ENCODE measurements around the gene EHBP1L1. TPM values are rescaled to one million over a fixed set of nuclear protein-coding genes. Genes with fewer than 3 reads are reported as not detected.

EHBP1L1 gene
- total RNA-seq (46.5 and 53.5 TPM in 2 replicates), polyA plus RNA-seq (12.4 and 12.8 TPM in 2 replicates), polyA minus RNA-seq (ENCODE audit: low replicate concordance) (23.5 and 35.6 TPM in 2 replicates)
- polyA plus RNA-seq (2012): 33.0 and 39.0 TPM in 2 replicates

GRCh38 chr11:65575568-65576231 is at the start of gene EHBP1L1:
TSS of gene EHBP1L1 (plus strand) at chr11:65576053. CDS start at chr11:65576303, 250 bp downstream.
- TF ChIP-seq EZH2 (IDR thresholded peaks at IDR 0.05; ENCODE audit: low read length, missing control alignments): no peak
- TF ChIP-seq CTCF (conservative IDR thresholded peaks at IDR 0.05 in 1 of 2, IDR thresholded peaks at IDR 0.05 in 1 of 2; ENCODE audit: low read depth in 1 of 2, low read length in 2 of 2): no peak
- Histone ChIP-seq H3K4me2 (ENCODE audit: extremely low read depth, insufficient read depth, low read length) (peak within 1 kb of the TSS; percentile 99), H3K27ac (ENCODE audit: insufficient read depth, low read length) (peak within 1 kb of the TSS; percentile 80), H3K27me3 (ENCODE audit: control insufficient read depth, insufficient read depth, low read length) (no peaks in the 10 kb centered on the region), H3K4me3 (replicated peaks in 1 of 4; ENCODE audit: control extremely low read depth in 1 of 4, insufficient read depth in 1 of 4, low read depth in 3 of 4, low read length in 4 of 4) (peak within 1 kb of the TSS; percentile 55 to 79 (median 60)), H3K4me1 (ENCODE audit: control insufficient read depth, extremely low read depth, insufficient read depth, low read length) (peaks cover 46% of the 10 kb centered on the region), H3K36me3 (ENCODE audit: control insufficient read depth, insufficient read depth, low read length) (peaks cover 14% of the 10 kb centered on the region), H3K9ac (ENCODE audit: insufficient read depth, low read length) (peak within 1 kb of the TSS; percentile 71), H3K9me3 (ENCODE audit: control insufficient read depth, insufficient read depth, low read depth, low read length) (no peaks in the 10 kb centered on the region), H3K79me2 (ENCODE audit: control insufficient read depth, insufficient read depth, low read length) (peaks cover 33% of the 10 kb centered on the region), H4K20me1 (ENCODE audit: control insufficient read depth, extremely low read depth, insufficient read depth, low read length) (no peaks in the 10 kb centered on the region), H2AFZ (ENCODE audit: low read length) (no peak within 1 kb of the TSS)
- peak; percentile 38 to 72 for DNase-seq (ENCODE audit: low read depth in 2 of 2)

- peaks cover 8% of the 10 kb centered on the region for H3K4me1 ChIP-seq (ENCODE audit: control insufficient read depth, extremely low read depth, insufficient read depth, low read length)
- no peak overlapping the region for H3K27ac ChIP-seq (ENCODE audit: insufficient read depth, low read length)
- H3K27me3 ChIP-seq (ENCODE audit: control insufficient read depth, insufficient read depth, low read length): no peaks in the 10 kb centered on the region
- H3K4me2 ChIP-seq (ENCODE audit: extremely low read depth, insufficient read depth, low read length): no peak overlapping the region
- peaks cover 25% of the 10 kb centered on the region for H3K79me2 ChIP-seq (ENCODE audit: control insufficient read depth, insufficient read depth, low read length)
- H3K4me3 ChIP-seq (replicated peaks in 1 of 4; ENCODE audit: control extremely low read depth in 1 of 4, insufficient read depth in 1 of 4, low read depth in 3 of 4, low read length in 4 of 4): peak overlapping the region in 1 of 4 experiments; percentile 91
- no peaks in the 10 kb centered on the region for H4K20me1 ChIP-seq (ENCODE audit: control insufficient read depth, extremely low read depth, insufficient read depth, low read length)
- H2AFZ ChIP-seq (ENCODE audit: low read length): no peak overlapping the region
- H3K9me3 ChIP-seq (ENCODE audit: control insufficient read depth, insufficient read depth, low read depth, low read length): no peaks in the 10 kb centered on the region
- H3K36me3 ChIP-seq (ENCODE audit: control insufficient read depth, insufficient read depth, low read length): peaks cover 24% of the 10 kb centered on the region
- no peak overlapping the region for H3K9ac ChIP-seq (ENCODE audit: insufficient read depth, low read length)
- no peak for TF ChIP-seq CTCF (conservative IDR thresholded peaks at IDR 0.05 in 1 of 2, IDR thresholded peaks at IDR 0.05 in 1 of 2; ENCODE audit: low read depth in 1 of 2, low read length in 2 of 2)
- no peak for TF ChIP-seq EZH2 (IDR thresholded peaks at IDR 0.05; ENCODE audit: low read length, missing control alignments)
- no peak for DNase-seq (ENCODE audit: low read depth in 2 of 2)
These were observed 49.1 kb upstream of the EHBP1L1 start for GRCh38 chr11:65526744-65527143.

GRCh38 chr11:65528819-65529350 is 47.0 kb upstream of the EHBP1L1 start:
- H3K27me3 ChIP-seq (ENCODE audit: control insufficient read depth, insufficient read depth, low read length): no peaks in the 10 kb centered on the region
- H3K9me3 ChIP-seq (ENCODE audit: control insufficient read depth, insufficient read depth, low read depth, low read length): no peaks in the 10 kb centered on the region
- H2AFZ ChIP-seq (ENCODE audit: low read length): no peak overlapping the region
- H3K4me3 ChIP-seq (replicated peaks in 1 of 4; ENCODE audit: control extremely low read depth in 1 of 4, insufficient read depth in 1 of 4, low read depth in 3 of 4, low read length in 4 of 4): no peak overlapping the region
- H3K4me2 ChIP-seq (ENCODE audit: extremely low read depth, insufficient read depth, low read length): no peak overlapping the region
- peaks cover 38% of the 10 kb centered on the region for H3K36me3 ChIP-seq (ENCODE audit: control insufficient read depth, insufficient read depth, low read length)
- H3K9ac ChIP-seq (ENCODE audit: insufficient read depth, low read length): no peak overlapping the region
- H3K4me1 ChIP-seq (ENCODE audit: control insufficient read depth, extremely low read depth, insufficient read depth, low read length): peaks cover 8% of the 10 kb centered on the region
- H3K79me2 ChIP-seq (ENCODE audit: control insufficient read depth, insufficient read depth, low read length): peaks cover 25% of the 10 kb centered on the region
- no peak for DNase-seq (ENCODE audit: low read depth in 2 of 2)
- TF ChIP-seq EZH2 (IDR thresholded peaks at IDR 0.05; ENCODE audit: low read length, missing control alignments): no peak
- TF ChIP-seq CTCF (conservative IDR thresholded peaks at IDR 0.05 in 1 of 2, IDR thresholded peaks at IDR 0.05 in 1 of 2; ENCODE audit: low read depth in 1 of 2, low read length in 2 of 2): no peak
- H4K20me1 ChIP-seq (ENCODE audit: control insufficient read depth, extremely low read depth, insufficient read depth, low read length): no peaks in the 10 kb centered on the region
- H3K27ac ChIP-seq (ENCODE audit: insufficient read depth, low read length): no peak overlapping the region

All from fibroblast of lung (primary cell).